NOMO-1 treated with dmso at 0.1 percent for 144 hours (cell line): Measurements from ENCODE around the gene KRTAP3-2.
A peak's percentile ranks its signal among the peaks of the same experiment; 100 is the strongest.

ENCODE experiments used
- DNase-seq: peaks from one replicate; lab custom pipeline; 2025; ENCODE audit not compliant: unreplicated experiment; lab: John Stamatoyannopoulos, UW

The KRTAP3-2 gene

GRCh38 chr17:40974366-40974765 lies 25.3 kb downstream of the KRTAP3-2 start:
- DNase-seq = no peak

- no peak for DNase-seq
Observed at GRCh38 chr17:40967582-40967981, 32.1 kb downstream of the KRTAP3-2 start.

GRCh38 chr17:40966848-40967247 lies 32.9 kb downstream of the KRTAP3-2 start, which contains the start of gene KRT39:
Gene KRT39, minus strand, starts transcription at chr17:40966948. Its CDS starts 92 bp downstream, at chr17:40966856.
- no peak for DNase-seq

GRCh38 chr17:40963838-40964237 lies 35.9 kb downstream of the KRTAP3-2 start:
- DNase-seq = no peak

- DNase-seq = no peak
Observed at GRCh38 chr17:40962059-40962561, 37.6 kb downstream of the KRTAP3-2 start.

GRCh38 chr17:40961591-40961990 lies 38.1 kb downstream of the KRTAP3-2 start:
- DNase-seq = no peak

GRCh38 chr17:40960144-40960543 lies 39.6 kb downstream of the KRTAP3-2 start:
- no peak for DNase-seq

GRCh38 chr17:40958086-40958953 lies 41.4 kb downstream of the KRTAP3-2 start:
- DNase-seq = no peak

- DNase-seq = peak; percentile 29
Observed at GRCh38 chr17:40956401-40957254, 43.1 kb downstream of the KRTAP3-2 start.

- no peak for DNase-seq
Observed at GRCh38 chr17:40953881-40954280, 45.8 kb downstream of the KRTAP3-2 start.

GRCh38 chr17:40952661-40953060 lies 47.0 kb downstream of the KRTAP3-2 start:
- no peak for DNase-seq

- DNase-seq = no peak
Observed at GRCh38 chr17:40952154-40952553, 47.6 kb downstream of the KRTAP3-2 start.

GRCh38 chr17:40951011-40951622 lies 48.6 kb downstream of the KRTAP3-2 start:
- DNase-seq = no peak

GRCh38 chr17:40950176-40950575 lies 49.5 kb downstream of the KRTAP3-2 start:
- no peak for DNase-seq

GRCh38 chr17:40949418-40949817 lies 50.3 kb downstream of the KRTAP3-2 start:
- no peak for DNase-seq
